NCI-H82 treated with DMSO at 0.1 percent for 48 hours (cell line): ENCODE results near the gene ATP5PO.
A peak's percentile ranks its signal among the peaks of the same experiment; 100 is the strongest.

Source experiments
- DNase-seq: peaks from one replicate; lab custom pipeline; 2025; ENCODE audit not compliant: unreplicated experiment; lab: John Stamatoyannopoulos, UW

The ATP5PO gene

GRCh38 chr21:33901412-33902288 is 14.0 kb downstream of the ATP5PO start:
- DNase-seq, result no peak

- DNase-seq, result no peak
Observed at GRCh38 chr21:33899199-33899598, 16.4 kb downstream of the ATP5PO start.

GRCh38 chr21:33898586-33898985 is 17.0 kb downstream of the ATP5PO start:
- DNase-seq, result no peak

- no peak for DNase-seq
Observed at GRCh38 chr21:33897739-33898138, 17.9 kb downstream of the ATP5PO start.

- no peak for DNase-seq
Observed at GRCh38 chr21:33897098-33897497, 18.5 kb downstream of the ATP5PO start.

GRCh38 chr21:33896691-33897090 is 18.9 kb downstream of the ATP5PO start:
- no peak for DNase-seq

GRCh38 chr21:33895356-33895755 is 20.2 kb downstream of the ATP5PO start:
- DNase-seq, result no peak

- DNase-seq, result peak; percentile 78
Observed at GRCh38 chr21:33894736-33895288, 20.8 kb downstream of the ATP5PO start.

- no peak for DNase-seq
Observed at GRCh38 chr21:33893917-33894316, 21.7 kb downstream of the ATP5PO start.

GRCh38 chr21:33892853-33893252 is 22.8 kb downstream of the ATP5PO start:
- DNase-seq, result no peak

- DNase-seq, result no peak
Observed at GRCh38 chr21:33890187-33890586, 25.4 kb downstream of the ATP5PO start.

- DNase-seq, result no peak
Observed at GRCh38 chr21:33886321-33886720, 29.3 kb downstream of the ATP5PO start.

GRCh38 chr21:33885172-33885514 is 30.5 kb downstream of the ATP5PO start:
- no peak for DNase-seq

GRCh38 chr21:33884376-33885171 is 31.0 kb downstream of the ATP5PO start:
- no peak for DNase-seq

GRCh38 chr21:33883118-33883517 is 32.5 kb downstream of the ATP5PO start:
- no peak for DNase-seq

- DNase-seq, result no peak
Observed at GRCh38 chr21:33881689-33882440, 33.7 kb downstream of the ATP5PO start.

- no peak for DNase-seq
Observed at GRCh38 chr21:33880626-33881025, 35.0 kb downstream of the ATP5PO start.

GRCh38 chr21:33878824-33879223 is 36.8 kb downstream of the ATP5PO start:
- DNase-seq, result no peak

GRCh38 chr21:33875026-33875695 is 40.4 kb downstream of the ATP5PO start:
- no peak for DNase-seq

GRCh38 chr21:33874161-33874560 is 41.4 kb downstream of the ATP5PO start:
- no peak for DNase-seq
